ENCODE measurements around the gene TAF6. TPM values are rescaled to one million over a fixed set of nuclear protein-coding genes. Genes with fewer than 3 reads are reported as not detected.
A peak's percentile ranks its signal among the peaks of the same experiment; 100 is the strongest.

TAF6 gene
- total RNA-seq, 1 experiment from 2014 or later: 34.3 TPM

DNA sequence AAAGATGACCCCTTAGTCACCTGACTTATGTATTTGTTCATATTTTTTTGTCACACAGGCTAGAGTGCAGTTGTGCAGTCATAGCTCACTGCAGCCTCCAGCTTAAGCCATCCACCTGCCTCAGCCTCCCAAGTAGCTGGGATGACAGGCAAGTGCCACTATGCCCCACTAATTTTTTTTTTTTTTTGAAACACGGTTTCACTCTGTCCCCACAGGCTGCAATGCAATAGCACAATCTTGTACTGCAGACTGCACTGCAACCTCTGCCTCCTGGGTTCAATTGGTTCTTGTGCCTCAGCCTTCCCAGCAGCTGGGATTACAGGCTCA is 9.4 kb upstream of the TAF6 start:
- no peak overlapping the region for H2AFZ ChIP-seq (ENCODE audit: low read length)
- no peak for DNase-seq
- no peaks in the 10 kb centered on the region for H3K36me3 ChIP-seq (ENCODE audit: insufficient read depth, low read length)
- no peaks in the 10 kb centered on the region for H4K20me1 ChIP-seq (ENCODE audit: insufficient read depth, low read depth, low read length)
- peaks cover 31% of the 10 kb centered on the region for H3K4me1 ChIP-seq (ENCODE audit: low read length)
- H3K9me3 ChIP-seq (ENCODE audit: low read length): no peaks in the 10 kb centered on the region
- no peak overlapping the region for H3K4me2 ChIP-seq (ENCODE audit: low read depth, low read length, poor library complexity, severe bottlenecking)
- H3K9ac ChIP-seq (ENCODE audit: low read length): peak overlapping the region; percentile 90; the same call in 1 of the 2 replicates
- H3K9me2 ChIP-seq (replicated peaks; ENCODE audit: insufficient read depth, low read length): no peaks in the 10 kb centered on the region
- H3K4me3 ChIP-seq (ENCODE audit: low read length): no peak overlapping the region
- no peaks in the 10 kb centered on the region for H3K27me3 ChIP-seq (ENCODE audit: low read length)
- H3K27ac ChIP-seq (ENCODE audit: low read length): no peak overlapping the region
- peaks cover 18% of the 10 kb centered on the region for H3K79me2 ChIP-seq (ENCODE audit: low read length)

DNA sequence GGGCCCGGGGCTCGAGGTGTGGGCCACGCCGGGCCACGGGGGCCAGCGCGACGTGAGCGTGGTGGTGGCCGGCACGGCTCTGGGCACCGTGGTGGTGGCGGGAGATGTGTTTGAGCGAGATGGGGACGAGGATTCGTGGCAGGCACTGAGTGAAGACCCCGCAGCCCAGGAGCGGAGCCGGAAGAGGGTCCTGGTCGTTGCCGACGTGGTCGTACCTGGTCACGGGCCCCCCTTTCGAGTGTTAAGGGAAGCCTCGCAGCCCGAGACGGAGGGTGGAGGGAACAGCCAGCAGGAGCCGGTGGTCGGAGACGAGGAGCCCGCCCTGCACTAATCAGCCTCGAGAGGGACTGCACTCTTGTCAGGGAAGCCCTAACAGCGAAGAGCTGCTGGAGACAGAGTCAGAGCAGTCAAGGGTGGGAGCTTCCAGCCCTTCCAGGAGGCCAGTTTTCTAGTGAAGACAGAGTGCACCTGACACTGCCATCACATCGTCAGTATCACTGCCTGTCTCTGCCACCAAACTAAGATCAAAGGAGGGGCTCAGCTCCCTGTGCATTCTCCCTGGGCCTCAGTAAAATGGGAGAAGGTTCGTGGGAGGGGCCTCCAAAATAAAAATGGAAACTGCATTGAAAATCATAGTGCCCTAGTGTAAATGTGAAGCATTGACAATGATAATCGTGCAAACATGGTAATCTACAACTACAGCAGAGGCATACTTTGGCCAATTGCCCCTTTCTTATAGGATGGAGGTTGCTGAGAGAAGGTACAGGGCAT is 8.9 kb upstream of the TAF6 start:
- peaks cover 31% of the 10 kb centered on the region for H3K4me1 ChIP-seq (ENCODE audit: low read length)
- H2AFZ ChIP-seq (ENCODE audit: low read length): peak overlapping the region; percentile 93; the same call in 1 of the 2 replicates
- H3K9me2 ChIP-seq (replicated peaks; ENCODE audit: insufficient read depth, low read length): no peaks in the 10 kb centered on the region
- H4K20me1 ChIP-seq (ENCODE audit: insufficient read depth, low read depth, low read length): no peaks in the 10 kb centered on the region
- peak overlapping the region; percentile 79 for H3K4me2 ChIP-seq (ENCODE audit: low read depth, low read length, poor library complexity, severe bottlenecking)
- no peak for DNase-seq
- no peaks in the 10 kb centered on the region for H3K36me3 ChIP-seq (ENCODE audit: insufficient read depth, low read length)
- H3K27ac ChIP-seq (ENCODE audit: low read length): no peak overlapping the region
- peak overlapping the region; percentile 90 for H3K9ac ChIP-seq (ENCODE audit: low read length)
- H3K27me3 ChIP-seq (ENCODE audit: low read length): no peaks in the 10 kb centered on the region
- peaks cover 18% of the 10 kb centered on the region for H3K79me2 ChIP-seq (ENCODE audit: low read length)
- H3K9me3 ChIP-seq (ENCODE audit: low read length): no peaks in the 10 kb centered on the region
- peak overlapping the region; percentile 80 for H3K4me3 ChIP-seq (ENCODE audit: low read length)

DNA sequence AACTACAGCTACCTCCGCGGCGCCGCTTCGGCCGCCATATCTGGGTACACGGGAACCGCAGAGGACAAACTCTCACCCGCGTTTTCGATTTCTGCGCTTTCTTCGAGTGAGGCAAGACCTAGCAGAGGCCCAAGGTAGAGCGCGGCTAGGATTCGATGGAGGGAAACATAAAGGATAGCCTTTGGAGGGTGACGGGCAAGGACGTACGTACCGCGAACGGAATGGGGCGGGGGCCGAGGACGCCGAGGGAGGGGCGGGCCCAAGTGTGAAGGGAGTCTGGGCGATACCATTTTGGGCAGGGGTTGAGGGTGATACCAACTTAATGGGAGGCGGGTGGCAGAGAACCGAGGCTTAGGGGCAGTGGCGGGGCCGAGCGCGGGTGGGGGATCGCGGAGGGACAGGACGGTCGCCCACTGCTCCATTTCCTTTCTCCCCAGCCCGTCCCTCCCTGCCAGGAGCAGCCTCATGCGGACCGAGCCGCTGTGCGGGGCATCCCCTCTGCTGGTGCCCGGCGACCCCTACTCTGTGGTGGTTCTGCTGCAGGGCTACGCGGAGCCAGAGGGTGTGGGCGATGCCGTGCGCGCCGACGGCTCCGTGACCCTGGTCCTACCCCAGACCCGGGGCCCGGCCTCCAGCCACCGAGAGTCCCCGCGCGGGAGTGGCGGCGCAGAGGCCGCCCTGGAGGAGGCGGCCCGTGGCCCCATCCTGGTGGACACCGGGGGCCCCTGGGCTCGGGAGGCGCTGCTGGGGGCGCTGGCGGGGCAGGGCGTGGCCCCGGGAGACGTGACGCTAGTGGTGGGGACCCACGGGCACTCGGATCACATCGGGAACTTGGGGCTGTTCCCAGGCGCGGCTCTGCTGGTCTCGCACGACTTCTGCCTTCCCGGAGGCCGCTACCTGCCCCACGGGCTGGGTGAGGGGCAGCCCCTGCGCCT is 8.0 kb upstream of the TAF6 start, which contains the start of gene MBLAC1:
Gene MBLAC1, plus strand, starts transcription at position 37 of the 935 bp plus-strand sequence. Its CDS starts 429 bp downstream, at position 466.
- no peaks in the 10 kb centered on the region for H3K36me3 ChIP-seq (ENCODE audit: insufficient read depth, low read length)
- no peaks in the 10 kb centered on the region for H3K9me3 ChIP-seq (ENCODE audit: low read length)
- no peaks in the 10 kb centered on the region for H3K9me2 ChIP-seq (replicated peaks; ENCODE audit: insufficient read depth, low read length)
- H4K20me1 ChIP-seq (ENCODE audit: insufficient read depth, low read depth, low read length): no peaks in the 10 kb centered on the region
- H3K27me3 ChIP-seq (ENCODE audit: low read length): no peaks in the 10 kb centered on the region
- peak within 1 kb of the TSS; percentile 90 for H3K9ac ChIP-seq (ENCODE audit: low read length)
- peak within 1 kb of the TSS; percentile 94 for H3K27ac ChIP-seq (ENCODE audit: low read length)
- H3K4me1 ChIP-seq (ENCODE audit: low read length): peaks cover 31% of the 10 kb centered on the region
- H3K79me2 ChIP-seq (ENCODE audit: low read length): peaks cover 21% of the 10 kb centered on the region
- H2AFZ ChIP-seq (ENCODE audit: low read length): peak within 1 kb of the TSS; percentile 93
- H3K4me3 ChIP-seq (ENCODE audit: low read length): peak within 1 kb of the TSS; percentile 80
- peak; percentile 97 for DNase-seq
- peak within 1 kb of the TSS; percentile 79 for H3K4me2 ChIP-seq (ENCODE audit: low read depth, low read length, poor library complexity, severe bottlenecking)

DNA sequence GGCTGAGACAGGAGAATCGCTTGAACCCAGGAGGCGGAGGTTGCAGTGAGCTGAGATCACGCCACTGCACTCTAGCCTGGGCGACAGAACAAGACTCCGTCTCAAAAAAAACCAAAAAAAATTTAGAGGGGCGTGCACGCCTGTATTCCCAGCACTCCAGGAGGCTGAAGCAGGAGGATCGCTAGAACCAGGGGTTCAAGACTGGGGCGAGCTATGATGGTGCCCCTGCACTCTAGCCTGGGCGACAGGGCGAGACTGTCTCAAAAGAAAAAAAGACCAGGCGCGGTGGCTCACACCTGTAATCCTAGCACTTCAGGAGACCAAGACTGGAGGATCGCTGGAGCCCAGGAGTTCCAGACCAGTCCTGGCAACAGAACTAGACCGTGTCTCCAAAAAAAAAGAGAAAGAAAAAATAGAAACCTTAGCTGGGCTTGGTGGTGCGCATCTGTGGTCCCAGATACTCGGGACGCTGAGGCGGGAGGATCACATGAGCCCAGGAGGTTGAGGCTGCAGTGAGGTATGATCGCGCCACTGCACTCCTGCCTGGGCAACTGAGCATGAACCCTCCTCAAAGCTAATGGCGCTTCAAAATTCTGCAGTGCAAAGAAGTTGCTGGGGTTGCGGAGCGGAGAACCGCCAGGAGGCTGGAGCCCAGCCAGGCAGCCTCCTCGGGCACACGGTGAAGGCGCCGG is 7.2 kb upstream of the TAF6 start:
- Histone ChIP-seq H3K36me3 (ENCODE audit: insufficient read depth, low read length) (no peaks in the 10 kb centered on the region), H3K4me1 (ENCODE audit: low read length) (peaks cover 31% of the 10 kb centered on the region), H3K9me2 (replicated peaks; ENCODE audit: insufficient read depth, low read length) (no peaks in the 10 kb centered on the region), H3K4me2 (ENCODE audit: low read depth, low read length, poor library complexity, severe bottlenecking) (peak overlapping the region; percentile 79), H3K27me3 (ENCODE audit: low read length) (no peaks in the 10 kb centered on the region), H2AFZ (ENCODE audit: low read length) (peak overlapping the region; percentile 93; the same call in 1 of the 2 replicates), H3K79me2 (ENCODE audit: low read length) (peaks cover 22% of the 10 kb centered on the region), H4K20me1 (ENCODE audit: insufficient read depth, low read depth, low read length) (no peaks in the 10 kb centered on the region), H3K27ac (ENCODE audit: low read length) (peak overlapping the region; percentile 94), H3K9ac (ENCODE audit: low read length) (peak overlapping the region; percentile 90), H3K9me3 (ENCODE audit: low read length) (no peaks in the 10 kb centered on the region), H3K4me3 (ENCODE audit: low read length) (peak overlapping the region; percentile 80)
- DNase-seq: no peak

DNA sequence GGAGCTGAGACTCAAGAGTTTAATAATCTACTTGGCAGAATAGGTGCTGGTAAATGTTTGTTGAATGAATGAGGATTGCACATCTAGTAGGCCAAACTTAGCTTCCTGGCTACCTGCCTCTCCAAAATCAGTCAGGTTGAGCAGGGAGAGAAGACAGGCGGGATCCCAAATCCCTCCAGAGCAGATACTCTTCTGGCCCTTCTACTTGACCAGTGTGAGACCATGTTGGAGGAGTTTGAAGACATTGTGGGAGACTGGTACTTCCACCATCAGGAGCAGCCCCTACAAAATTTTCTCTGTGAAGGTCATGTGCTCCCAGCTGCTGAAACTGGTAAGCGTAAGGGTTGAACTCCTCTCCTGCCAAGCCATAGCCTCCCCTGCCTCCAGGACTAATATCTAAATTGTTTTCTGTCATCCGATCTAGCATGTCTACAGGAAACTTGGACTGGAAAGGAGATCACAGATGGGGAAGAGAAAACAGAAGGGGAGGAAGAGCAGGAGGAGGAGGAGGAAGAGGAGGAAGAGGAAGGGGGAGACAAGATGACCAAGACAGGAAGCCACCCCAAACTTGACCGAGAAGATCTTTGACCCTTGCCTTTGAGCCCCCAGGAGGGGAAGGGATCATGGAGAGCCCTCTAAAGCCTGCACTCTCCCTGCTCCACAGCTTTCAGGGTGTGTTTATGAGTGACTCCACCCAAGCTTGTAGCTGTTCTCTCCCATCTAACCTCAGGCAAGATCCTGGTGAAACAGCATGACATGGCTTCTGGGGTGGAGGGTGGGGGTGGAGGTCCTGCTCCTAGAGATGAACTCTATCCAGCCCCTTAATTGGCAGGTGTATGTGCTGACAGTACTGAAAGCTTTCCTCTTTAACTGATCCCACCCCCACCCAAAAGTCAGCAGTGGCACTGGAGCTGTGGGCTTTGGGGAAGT is 5.4 kb upstream of the TAF6 start:
- H3K9me2 ChIP-seq (replicated peaks; ENCODE audit: insufficient read depth, low read length): no peaks in the 10 kb centered on the region
- no peaks in the 10 kb centered on the region for H4K20me1 ChIP-seq (ENCODE audit: insufficient read depth, low read depth, low read length)
- no peaks in the 10 kb centered on the region for H3K9me3 ChIP-seq (ENCODE audit: low read length)
- peaks cover 22% of the 10 kb centered on the region for H3K79me2 ChIP-seq (ENCODE audit: low read length)
- H2AFZ ChIP-seq (ENCODE audit: low read length): no peak overlapping the region
- H3K27ac ChIP-seq (ENCODE audit: low read length): peak overlapping the region; percentile 10; the same call in 1 of the 2 replicates
- 0 out of 2 replicates have a peak overlapping the region, but pooled peaks have one; percentile 1 for H3K9ac ChIP-seq (ENCODE audit: low read length)
- H3K4me1 ChIP-seq (ENCODE audit: low read length): peaks cover 39% of the 10 kb centered on the region
- DNase-seq: no peak
- H3K27me3 ChIP-seq (ENCODE audit: low read length): no peaks in the 10 kb centered on the region
- peak overlapping the region; percentile 80; the same call in 1 of the 2 replicates for H3K4me3 ChIP-seq (ENCODE audit: low read length)
- no peaks in the 10 kb centered on the region for H3K36me3 ChIP-seq (ENCODE audit: insufficient read depth, low read length)
- H3K4me2 ChIP-seq (ENCODE audit: low read depth, low read length, poor library complexity, severe bottlenecking): peak overlapping the region; percentile 79

DNA sequence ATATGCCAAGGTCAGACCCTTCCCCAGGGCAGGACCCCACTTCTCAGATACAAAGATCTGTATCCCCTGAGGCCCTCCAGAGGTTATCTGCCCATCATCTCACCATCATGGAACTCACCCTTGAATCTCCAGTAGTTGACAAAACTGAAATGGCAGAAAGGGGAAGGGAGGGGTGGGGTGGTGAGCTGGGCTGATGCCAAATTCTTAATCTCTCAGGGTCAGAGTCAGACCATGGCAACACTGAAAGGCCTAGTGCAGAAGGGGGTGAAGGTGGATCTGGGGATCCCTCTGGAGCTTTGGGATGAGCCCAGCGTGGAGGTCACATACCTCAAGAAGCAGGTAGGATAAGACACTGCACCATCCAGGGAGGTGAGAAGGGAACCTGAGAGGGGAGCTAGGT is 3.4 kb upstream of the TAF6 start:
- no peak for DNase-seq
- Histone ChIP-seq H3K27ac (ENCODE audit: low read length) (no peak overlapping the region), H3K4me2 (ENCODE audit: low read depth, low read length, poor library complexity, severe bottlenecking) (no peak overlapping the region), H3K9me3 (ENCODE audit: low read length) (no peaks in the 10 kb centered on the region), H3K9ac (ENCODE audit: low read length) (no peak overlapping the region), H4K20me1 (ENCODE audit: insufficient read depth, low read depth, low read length) (no peaks in the 10 kb centered on the region), H3K36me3 (ENCODE audit: insufficient read depth, low read length) (no peaks in the 10 kb centered on the region), H3K9me2 (replicated peaks; ENCODE audit: insufficient read depth, low read length) (no peaks in the 10 kb centered on the region), H3K27me3 (ENCODE audit: low read length) (no peaks in the 10 kb centered on the region), H3K4me1 (ENCODE audit: low read length) (peaks cover 37% of the 10 kb centered on the region), H3K4me3 (ENCODE audit: low read length) (no peak overlapping the region), H3K79me2 (ENCODE audit: low read length) (peaks cover 33% of the 10 kb centered on the region), H2AFZ (ENCODE audit: low read length) (no peak overlapping the region)

DNA sequence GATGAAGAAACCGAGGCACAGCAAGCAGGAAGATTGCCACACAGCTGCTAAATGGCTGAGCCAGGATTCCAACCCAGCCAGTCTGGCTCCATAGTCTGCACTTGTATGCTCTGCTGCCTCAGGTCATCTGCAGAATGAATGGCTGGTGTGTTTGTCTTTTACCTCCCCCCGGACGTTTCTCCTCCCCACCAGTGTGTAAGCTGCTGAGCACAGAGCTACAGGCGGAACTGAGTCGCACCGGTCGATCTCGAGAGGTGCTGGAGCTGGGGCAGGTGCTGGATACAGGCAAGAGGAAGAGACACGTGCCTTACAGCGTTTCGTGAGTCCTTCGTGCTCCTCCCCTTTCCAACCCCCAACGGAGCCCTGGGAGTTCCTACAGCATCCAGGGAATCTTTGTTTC is 2.9 kb upstream of the TAF6 start:
- Histone ChIP-seq H4K20me1 (ENCODE audit: insufficient read depth, low read depth, low read length) (no peaks in the 10 kb centered on the region), H3K9me3 (ENCODE audit: low read length) (no peaks in the 10 kb centered on the region), H3K4me3 (ENCODE audit: low read length) (no peak overlapping the region), H3K36me3 (ENCODE audit: insufficient read depth, low read length) (no peaks in the 10 kb centered on the region), H3K9ac (ENCODE audit: low read length) (no peak overlapping the region), H3K27ac (ENCODE audit: low read length) (no peak overlapping the region), H3K4me2 (ENCODE audit: low read depth, low read length, poor library complexity, severe bottlenecking) (no peak overlapping the region), H3K27me3 (ENCODE audit: low read length) (no peaks in the 10 kb centered on the region), H3K4me1 (ENCODE audit: low read length) (peaks cover 33% of the 10 kb centered on the region), H3K9me2 (replicated peaks; ENCODE audit: insufficient read depth, low read length) (no peaks in the 10 kb centered on the region), H2AFZ (ENCODE audit: low read length) (no peak overlapping the region), H3K79me2 (ENCODE audit: low read length) (peaks cover 33% of the 10 kb centered on the region)
- no peak for DNase-seq

Measured in Karpas-422 (cell line).